HG02642 (cell line): Measurements from ENCODE around the gene BAIAP2L1.

Experiments
- ATAC-seq: cut with Tn5 transposase; IDR thresholded peaks from one replicate; pipeline ENCODE4 v1.9.1; 2021; ENCODE audit warnings: mild to moderate bottlenecking; ENCODE audit not compliant: unreplicated experiment, poor library complexity

Gene BAIAP2L1

DNA sequence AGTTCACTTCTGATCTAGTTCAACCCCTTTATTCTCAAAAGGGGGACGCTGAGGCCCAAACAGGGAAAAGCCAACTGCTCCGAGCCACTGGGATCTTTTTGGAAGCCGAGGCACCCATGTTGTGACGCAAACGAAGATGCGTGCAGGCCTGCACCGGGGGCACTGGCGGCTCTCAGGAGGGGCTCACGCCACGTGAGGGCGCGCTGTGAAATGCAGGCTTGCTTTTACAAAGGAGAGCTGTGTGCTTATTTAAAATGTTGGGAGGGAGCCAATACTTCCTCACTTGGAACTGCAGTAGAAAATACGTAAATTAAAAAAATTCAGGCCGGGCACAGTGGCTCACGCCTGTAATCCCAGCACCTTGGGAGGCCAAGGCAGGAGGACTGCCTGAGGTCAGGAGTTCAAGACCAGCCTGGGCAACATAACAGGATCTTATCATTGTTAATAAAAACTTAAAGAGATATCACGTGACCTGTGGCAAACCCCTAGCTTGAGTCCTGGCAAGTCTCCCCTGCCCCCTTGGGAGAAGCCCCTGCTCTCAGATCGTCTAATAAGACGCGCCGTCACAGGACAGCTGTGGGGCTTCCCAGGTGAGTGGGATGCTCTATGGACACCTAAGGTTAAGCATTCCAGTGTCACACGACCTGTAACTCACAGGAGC, 103.1 kb downstream of the BAIAP2L1 start:
- no peak for ATAC-seq

GRCh38 chr7:98296833-98297232, 104.1 kb downstream of the BAIAP2L1 start:
- no peak for ATAC-seq

- no peak for ATAC-seq
Measured at GRCh38 chr7:98295467-98296192, 105.3 kb downstream of the BAIAP2L1 start.

GRCh38 chr7:98294798-98295382, 106.0 kb downstream of the BAIAP2L1 start:
- no peak for ATAC-seq

- no peak for ATAC-seq
Measured at GRCh38 chr7:98294326-98294725, 106.6 kb downstream of the BAIAP2L1 start.

DNA sequence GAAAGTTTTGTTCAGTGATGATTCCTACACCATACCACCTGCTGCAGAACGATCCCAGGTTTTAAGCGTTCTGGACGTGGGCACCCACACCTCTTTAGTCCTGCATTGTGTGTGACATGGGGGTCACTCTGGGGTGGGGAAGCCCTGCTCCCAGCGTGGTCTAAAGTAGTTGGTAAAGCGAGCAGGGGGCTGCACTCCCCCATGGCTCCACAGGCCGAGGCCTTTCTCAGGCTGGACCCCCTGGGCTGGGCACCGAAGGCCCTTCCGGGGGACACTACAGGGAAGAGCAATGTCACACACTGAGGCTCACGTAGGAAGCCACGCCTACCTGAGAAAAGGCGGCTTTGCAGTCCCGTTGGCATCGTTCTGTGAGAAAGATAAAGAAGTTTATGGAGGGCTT, 107.1 kb downstream of the BAIAP2L1 start:
- ATAC-seq: no peak

DNA sequence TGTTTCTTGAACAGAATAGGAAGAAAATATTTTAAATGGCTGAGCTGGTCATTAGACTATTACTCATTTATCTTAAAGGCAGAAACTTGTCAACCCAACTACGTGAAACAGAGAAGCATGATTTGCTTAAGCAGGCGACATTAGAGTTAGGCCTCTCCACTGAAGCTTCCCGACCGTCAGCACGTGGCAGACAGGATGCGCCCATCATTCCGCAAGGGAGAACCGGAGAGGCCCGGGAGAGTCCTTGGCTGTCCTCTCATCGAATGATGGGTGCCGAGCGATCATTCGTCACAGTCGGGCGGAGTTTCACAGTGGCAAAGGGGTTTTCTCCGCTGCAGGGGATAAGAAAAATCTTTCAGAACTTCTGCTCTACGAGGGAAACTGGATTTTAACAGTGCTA, 107.6 kb downstream of the BAIAP2L1 start:
- no peak for ATAC-seq

GRCh38 chr7:98291717-98292116, 109.2 kb downstream of the BAIAP2L1 start:
- ATAC-seq: no peak

GRCh38 chr7:98289333-98289875, 111.5 kb downstream of the BAIAP2L1 start:
- ATAC-seq: no peak

GRCh38 chr7:98288064-98288823, 112.6 kb downstream of the BAIAP2L1 start:
- ATAC-seq: no peak

- no peak for ATAC-seq
Measured at GRCh38 chr7:98287486-98287959, 113.4 kb downstream of the BAIAP2L1 start.

- ATAC-seq: no peak
Measured at GRCh38 chr7:98286701-98287485, 114.0 kb downstream of the BAIAP2L1 start.

DNA sequence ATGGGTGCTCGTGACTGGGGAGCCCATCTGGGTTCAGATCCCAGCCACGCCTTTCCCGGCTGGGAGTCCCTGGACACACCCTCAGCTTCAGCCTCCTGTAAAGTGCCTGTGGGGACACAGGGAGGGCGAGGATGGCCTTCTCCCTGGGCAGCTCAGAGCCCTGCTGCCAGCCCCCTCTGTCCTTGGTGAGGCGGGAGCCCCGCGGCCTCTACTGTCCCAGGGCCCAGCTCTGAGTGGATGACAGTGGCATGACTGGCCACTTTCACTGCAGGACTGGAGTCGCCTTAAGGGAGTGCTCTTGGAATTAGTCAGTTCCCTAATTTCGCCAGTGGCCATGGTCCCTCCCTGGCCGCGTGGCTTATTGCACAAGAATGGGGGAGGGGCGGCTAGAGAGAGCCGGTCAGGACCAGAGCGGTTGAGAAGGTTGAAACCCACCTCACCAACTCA, 114.8 kb downstream of the BAIAP2L1 start:
- no peak for ATAC-seq

- ATAC-seq: no peak
Measured at GRCh38 chr7:98285157-98286092, 115.5 kb downstream of the BAIAP2L1 start.

- no peak for ATAC-seq
Measured at GRCh38 chr7:98284335-98285036, 116.4 kb downstream of the BAIAP2L1 start.

GRCh38 chr7:98283887-98284222, 117.0 kb downstream of the BAIAP2L1 start:
- ATAC-seq: no peak

- no peak for ATAC-seq
Measured at GRCh38 chr7:98283127-98283886, 117.6 kb downstream of the BAIAP2L1 start.
